ENCODE data around the gene FPR3.
A peak's percentile ranks its signal among the peaks of the same experiment; 100 is the strongest.
"Not testable (repeated sequence)": the region's sequence is repeated elsewhere in the genome, so short reads cannot be mapped to it uniquely, and the experiment has no call there.

The FPR3 gene

DNA sequence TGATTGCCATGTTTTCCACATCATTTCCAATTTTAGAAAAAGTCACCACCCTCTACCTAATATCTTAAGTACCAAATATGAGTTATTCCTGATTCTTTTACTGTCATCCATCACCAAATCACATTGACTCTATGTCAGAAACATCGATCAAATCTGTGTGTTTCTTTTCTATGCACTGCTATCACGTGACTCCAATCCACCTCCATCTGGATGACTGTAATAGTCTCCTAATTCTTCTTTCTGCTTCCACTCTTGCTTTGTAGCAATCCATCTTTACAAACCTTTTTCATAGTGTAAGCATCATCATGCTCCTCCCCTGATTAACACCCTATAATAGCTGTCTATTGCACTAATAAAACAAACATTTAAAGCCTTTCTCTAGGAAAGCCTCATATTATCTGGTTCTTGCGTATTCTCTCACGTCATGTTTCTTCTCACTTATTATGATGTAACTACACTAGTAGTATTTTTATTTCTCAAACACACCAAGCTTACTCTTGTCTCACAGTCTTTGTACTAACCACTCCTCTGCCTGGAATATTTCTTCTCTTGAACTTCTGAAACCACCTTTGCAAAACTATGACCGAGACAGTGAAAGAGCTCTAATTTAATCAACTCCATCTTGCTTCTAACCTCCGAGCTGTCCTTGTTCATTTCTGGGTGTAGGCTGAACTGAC, 10.7 kb upstream of the FPR3 start:
- no peak for DNase-seq (ENCODE audit: low spot score)

DNA sequence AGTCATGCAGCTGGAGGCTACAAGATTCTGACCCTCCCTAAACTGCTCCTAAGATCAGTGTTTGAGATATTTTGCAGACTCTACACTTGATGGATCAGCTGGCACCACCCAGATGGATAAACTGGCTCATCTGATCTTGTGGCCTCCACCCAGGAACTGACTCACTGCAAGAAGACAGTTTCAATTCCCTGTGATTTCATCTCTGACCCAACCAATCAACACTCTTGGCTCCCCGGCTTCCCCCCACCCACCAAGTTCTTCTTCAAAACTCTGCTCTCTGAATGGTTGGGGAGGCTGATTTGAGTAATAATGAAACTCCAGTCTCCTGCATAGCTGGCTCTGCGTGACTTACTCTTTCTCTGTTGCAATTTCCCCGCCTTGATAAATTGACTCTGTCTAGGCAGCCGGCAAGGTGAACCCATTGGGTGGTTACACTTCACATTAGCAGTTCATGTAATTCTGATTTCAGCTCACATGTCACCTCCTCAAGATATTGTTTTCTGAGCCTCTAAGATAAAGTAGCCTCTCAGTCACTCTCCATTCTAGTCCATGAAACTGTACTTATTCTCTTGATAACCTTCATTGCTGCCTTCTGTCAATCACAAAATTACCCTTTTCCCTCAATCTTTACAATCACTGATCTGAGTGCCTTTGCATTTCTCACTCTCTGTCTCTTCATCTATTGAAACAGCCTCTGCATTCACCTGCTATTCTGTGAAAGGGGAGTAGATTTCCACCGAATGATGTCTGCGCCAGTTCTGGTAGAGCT, 9.9 kb upstream of the FPR3 start:
- peak; percentile 17 for DNase-seq (ENCODE audit: low spot score)

DNA sequence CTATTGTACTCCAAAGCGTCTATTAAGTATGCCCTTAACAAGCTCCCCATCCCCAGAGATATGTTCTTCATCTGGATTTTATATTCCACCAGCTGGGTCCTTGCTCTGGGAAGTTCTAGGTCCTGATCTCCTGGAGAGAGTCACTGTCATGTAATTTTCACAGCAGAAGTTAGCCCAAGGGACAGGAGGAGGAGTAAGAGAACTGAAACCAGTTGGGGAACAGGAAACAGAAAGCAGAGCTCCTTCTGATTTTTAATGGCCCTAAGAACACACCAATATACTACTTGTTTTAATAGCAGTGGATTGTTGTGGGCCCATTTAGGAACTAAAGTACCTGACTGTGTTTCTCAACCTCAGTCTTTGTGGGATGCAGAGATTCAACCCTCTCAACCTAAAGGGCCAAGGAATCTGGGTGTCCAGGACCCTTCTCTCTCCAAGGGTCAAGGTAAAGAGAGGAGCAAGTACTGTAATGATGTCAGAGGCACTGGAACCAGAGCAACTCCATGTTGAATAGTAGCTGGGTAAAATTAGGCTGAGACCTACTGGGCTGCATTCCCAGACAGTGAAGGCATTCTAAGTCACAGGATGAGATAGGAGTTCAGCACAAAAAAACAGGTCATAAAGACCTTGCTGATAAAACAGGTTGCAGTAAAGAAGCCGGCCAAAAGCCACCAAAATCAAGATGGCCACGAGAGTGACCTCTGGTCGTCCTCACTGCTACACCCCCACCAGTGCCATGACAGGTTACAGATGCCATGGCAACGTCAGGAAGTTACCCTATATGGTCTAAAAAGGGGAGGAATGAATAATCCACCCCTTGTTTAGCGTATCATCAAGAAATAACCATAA, 8.1 kb upstream of the FPR3 start:
- no peak for DNase-seq (ENCODE audit: low spot score)

DNA sequence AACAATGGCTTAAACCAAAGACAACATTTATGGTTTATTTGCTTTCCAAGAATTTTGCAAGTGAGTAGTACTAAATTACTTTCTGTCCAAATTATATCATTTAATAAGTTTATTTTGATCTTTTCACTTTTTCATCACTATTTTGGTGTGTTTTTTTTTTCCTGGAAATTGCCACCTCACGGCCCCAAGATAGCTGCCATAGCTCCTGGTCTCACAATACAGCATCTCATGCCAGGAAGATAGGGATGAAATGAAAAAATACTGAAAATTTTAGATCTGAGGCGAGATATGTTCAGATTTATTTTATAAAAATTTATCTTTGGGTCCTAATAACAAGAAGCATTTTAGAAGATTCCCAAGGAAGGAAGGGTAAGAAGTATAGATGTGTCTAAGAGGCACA, 6.9 kb upstream of the FPR3 start:
- DNase-seq (ENCODE audit: low spot score), result no peak

DNA sequence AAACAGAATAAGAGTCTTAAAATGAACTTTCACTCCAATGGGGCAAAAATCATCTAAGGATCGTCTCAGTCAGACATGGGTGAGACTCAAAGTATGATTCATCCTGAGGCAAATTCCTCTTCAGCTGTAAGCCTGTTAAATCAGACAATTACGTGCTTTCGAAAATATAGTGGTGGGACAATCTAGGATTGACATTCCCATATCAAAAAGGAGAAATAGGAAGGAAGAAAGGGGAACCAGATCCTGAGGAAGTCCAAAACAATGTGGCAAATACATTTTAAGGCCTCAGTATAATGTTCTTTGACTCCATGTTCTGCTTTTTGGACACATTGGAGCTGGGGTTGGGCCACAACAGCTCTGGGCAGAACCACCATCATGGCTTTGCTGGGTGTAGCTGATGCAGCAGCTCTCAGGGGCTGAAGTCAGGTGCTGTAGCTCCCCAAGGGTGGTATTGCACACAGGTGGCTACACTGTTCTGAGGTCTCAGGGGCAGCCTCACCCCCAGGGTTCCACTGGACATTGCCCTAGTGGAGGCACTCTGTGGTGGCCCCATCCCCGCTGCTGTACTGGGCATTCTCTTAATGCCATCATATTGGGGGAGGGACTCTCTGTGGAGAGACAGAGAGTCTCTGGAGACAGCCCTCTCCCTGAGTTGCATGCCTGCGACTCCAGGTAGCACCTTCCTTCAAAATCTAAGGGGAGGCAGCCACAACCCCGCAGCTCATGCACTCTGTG, 5.7 kb upstream of the FPR3 start:
- no peak for DNase-seq (ENCODE audit: low spot score)

DNA sequence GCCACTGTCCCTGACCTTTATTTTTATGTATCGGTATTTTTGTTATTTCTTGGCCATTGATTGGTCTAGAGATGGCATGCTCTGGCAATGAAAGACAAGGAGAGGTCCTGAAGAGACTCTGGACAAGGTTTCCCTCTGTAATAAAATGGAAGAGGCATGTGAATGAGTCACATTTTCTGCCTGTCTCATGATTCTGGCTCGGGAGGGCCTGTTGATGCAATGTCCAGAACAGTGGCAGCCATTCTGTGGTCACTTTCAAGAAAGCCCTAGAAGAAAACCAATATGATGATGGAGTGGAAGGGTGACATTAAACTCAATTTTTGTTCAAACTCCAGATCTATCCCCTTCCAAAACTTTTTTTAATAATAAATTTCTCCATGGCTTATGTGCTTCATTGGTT, 2.0 kb upstream of the FPR3 start:
- no peak for DNase-seq (ENCODE audit: low spot score)

DNA sequence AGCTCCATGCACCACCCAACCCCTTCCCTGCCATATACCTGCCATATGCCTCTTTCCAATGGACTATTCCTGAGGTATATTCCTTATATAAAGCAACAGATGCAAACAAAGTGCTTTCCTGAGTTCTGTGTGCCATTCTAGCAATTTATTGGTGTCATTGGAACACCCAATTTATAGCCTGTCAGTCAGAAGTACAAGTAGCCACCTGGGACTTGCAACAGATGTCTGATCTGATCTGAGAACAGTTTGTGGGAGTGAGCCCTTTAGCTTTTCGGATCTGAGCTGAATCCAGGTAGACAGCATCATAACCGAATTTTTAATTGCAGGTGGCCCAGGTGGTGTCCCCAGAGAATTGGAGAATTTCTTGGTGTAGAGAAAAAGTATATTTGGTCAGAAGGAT, 963 bp upstream of the FPR3 start:
- DNase-seq (ENCODE audit: low spot score), result no peak

DNA sequence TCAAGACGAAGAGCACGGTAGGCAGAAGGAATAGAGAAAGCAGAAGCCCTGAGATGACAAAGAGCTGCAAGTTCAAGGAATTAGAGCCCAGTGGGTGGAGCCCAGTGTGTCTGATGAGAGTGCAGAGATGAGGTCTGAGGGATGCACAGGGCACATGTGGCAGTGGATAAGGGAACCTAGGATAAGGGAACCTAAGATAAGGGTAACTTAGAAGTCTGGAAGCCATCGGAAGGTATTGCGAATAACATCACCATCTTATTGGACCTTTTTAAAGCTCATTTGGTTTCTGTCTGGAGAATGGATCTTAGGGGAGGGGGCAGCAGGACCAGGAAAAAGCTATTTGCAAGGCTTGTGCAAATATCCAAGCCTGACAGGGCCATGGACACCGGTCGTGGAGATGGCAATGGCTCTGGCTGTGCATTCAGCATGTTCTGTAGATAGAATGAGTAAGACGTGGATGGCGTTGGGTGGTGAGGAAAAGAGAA, 1.3 kb downstream of the FPR3 start:
- DNase-seq (ENCODE audit: low spot score), result no peak

DNA sequence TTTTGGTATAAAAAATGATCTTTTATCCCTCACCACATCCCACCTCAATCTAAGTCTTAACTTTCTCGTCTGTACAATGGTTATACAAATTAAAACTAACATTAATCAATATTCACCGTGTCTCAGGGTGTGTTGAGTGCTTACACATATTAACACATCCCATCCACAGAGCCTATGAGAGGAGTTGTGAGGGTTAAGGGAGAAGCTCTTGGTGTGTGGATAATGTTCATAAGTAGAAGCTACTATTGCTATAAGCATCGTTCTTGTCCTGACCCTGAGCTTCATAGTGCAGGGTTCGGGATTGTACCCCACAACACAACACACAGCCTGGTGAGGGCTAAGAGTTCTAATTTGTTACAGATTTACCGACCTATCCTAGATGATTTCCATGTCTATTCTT, 2.5 kb downstream of the FPR3 start:
- DNase-seq (ENCODE audit: low spot score), result no peak

DNA sequence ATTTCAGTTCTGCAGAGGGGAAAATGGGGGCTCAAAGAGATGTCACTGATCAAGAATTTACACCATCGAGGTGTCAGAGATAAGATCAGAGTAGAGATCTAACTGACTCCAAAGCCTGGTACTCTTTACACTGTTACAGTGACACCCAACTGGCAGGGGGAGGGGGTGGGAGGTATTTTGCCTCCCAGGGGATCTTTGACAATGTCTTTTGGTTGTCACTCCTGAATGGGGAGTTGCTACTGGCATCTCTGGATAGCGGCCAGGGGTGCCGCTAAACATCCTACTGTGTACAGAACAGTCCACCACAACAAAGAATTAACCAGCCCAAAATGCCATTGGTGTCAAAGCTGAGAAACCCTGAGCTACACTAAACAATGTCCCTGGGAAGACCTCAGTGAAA, 3.1 kb downstream of the FPR3 start:
- DNase-seq (ENCODE audit: low spot score), result no peak

DNA sequence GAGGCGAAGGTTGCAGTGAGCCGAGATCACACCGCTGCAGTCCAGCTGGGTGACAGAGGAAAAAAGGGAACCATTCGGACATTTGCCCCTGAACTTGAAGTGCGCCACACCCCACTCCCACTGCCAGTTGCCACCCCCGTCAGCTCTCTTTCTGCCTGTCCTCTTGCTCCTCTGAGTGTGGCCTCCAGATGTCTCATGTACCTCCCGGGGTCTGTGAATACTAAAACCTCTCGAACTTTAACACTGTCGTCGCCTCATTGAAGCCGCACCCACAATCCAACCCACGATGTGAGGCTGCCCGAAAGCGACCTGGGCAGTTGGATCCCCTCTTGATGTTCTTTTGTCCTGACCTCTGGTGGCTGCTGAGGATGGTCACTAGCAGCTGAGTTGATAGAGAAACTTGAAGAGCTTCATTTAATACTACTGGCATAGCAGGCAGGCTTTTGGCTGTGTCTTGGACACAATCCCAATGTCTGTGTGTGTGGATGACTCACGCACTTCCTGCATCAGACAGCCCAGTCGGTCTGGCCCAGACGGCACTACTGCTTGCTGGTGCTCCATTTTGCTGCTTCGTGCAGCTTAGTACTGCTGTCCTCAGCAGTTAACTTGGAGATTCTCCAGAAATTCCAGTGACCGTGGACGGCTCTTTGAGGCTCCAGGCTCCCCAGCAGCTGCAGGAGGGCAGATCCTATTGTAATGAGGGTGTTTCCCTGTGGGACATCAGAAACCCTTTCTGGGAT, 4.2 kb downstream of the FPR3 start:
- DNase-seq (ENCODE audit: low spot score), result no peak

DNA sequence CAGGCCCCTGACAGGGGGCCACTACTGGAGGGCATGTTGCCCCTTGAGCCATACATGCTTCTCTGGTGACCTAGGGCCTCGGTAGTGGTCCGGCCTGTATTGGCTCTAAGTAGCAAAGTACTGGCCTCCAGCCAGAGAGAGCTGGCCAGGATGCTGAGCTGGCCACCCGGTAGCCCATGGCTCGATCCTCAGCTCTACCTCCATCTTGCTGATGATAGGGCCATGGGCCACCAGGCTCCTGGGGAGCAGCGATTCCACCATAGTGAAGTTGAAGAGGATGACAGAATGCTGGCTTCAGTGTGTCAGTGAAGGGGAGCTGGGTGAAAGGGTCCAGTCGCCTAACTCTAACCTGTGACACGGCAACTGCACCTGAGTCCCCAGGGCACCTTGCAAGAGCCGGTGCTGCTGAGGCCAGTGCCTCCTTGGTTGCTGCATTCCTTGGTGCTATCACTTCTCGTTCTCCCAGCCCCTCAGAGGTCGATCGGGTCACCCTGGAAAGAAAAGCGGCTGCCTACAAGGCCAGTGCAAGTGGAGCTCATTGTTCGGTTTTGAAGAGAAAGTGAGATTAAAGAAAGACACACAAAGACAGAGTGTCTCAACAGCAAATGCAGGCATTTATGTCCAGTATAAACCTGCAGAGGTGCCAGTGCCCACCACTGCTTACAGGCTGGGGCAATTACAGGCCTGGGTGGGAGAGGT, 5.0 kb downstream of the FPR3 start:
- DNase-seq (ENCODE audit: low spot score), result no peak

DNA sequence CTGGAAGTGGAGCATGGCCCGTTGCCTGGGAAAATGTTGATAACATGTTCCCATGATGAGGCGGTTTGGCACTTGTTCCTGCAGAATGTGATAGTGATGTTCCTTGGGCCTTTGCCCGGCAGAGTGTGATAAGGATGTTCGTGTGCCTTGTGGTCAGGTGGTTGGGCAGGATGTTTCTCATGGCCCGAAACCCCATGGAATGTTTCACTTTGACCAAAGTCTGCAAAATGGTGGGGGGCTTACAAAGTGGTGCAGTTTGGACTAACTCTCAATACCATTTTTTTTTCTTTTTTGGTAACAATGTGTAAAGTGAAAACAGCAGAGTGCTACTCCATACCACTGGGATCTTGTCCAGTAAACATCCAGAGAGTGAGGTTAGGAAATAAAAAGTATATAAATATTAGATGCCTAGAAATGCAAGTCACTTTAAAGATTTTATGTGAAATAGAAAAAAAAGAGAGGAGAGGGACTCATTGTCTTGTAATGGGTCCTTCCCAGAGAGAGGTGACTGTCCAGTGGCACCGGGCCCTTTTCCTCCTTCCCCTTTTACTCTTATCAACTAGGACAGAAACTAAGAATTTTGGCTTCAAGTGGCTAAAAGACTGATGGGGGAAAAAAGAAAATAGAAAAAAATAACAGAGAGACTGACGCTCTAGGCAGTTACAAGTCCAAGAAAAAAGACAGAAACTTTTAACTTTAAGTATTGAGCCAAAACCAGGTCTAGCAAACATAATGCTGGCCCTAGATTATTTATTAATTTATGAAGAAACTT, 5.7 kb downstream of the FPR3 start:
- no peak for DNase-seq (ENCODE audit: low spot score)

DNA sequence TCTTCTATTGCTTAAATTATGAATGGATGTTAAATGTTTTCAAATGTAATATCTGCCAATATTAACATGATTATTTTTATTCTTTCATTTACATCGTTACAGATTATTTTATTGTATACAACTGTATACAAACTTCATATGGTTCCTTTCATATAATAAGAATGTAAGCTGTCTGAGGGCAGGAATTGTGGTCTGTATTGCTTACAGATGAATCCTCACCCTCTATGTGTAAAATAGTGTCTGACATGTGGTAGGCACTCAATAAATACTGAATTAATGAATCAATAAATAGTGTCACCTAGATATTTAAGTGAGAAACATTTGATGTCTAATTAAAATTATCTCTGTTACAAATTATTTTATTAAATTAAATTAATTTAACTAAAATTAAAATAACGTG, 7.8 kb downstream of the FPR3 start:
- no peak for DNase-seq (ENCODE audit: low spot score)

DNA sequence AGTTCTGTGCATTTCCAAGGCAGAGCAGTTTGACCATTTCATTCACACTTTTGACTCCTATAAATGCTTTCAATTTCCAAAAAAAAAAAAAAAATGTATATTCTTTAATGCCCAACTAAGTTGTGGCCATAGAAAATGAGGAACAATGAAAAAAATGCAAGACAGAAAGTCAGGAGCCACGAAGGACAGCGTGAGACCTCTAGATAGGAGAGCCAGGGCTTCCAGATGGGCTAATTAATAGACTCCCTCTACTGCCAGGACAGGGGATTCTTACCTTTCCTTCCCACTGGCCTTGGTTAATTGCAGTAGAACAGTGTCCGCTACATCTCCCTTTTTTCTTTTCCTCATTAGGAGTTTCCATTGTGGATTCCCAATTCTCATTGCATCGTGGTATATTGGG, 8.6 kb downstream of the FPR3 start:
- no peak for DNase-seq (ENCODE audit: low spot score)

DNA sequence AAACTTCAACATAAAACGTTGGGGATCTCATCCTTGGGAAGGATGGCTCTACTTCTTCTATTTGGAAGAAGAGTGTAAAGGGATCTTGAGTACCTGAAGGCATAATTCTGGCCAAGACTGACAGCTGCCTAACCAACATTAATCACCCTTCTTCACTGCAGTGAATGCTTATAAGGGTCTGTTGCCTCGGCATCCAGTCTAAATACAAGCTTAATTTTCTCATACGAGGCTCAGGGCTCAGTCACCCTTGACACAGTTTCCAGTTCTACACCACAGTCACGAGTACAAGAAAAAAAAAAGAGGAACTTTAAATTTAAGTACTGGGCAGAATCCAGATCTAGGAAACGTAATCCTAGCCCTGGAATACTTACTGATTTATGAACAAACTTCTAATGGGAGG, 9.0 kb downstream of the FPR3 start:
- DNase-seq (ENCODE audit: low spot score), result no peak

DNA sequence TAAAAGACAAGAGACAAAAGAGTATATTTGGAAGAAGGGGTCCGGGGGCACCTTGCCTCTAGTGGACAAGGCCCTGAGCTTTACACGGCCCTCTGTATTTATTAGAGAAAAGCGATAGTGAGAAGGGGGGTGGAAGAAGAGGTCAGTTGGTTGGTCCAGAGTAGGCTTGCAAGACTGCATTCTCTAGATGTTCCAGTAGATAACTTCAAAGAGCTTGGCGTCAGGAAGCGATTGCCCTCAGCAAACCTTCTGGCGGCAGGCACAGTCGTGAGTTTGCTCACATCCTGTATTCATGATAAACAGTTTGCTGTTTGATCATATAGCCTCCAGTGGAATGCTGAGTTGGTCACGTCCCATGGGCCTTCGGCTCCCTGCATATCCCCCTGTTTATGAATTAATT, 9.8 kb downstream of the FPR3 start:
- not testable (repeated sequence) for DNase-seq (ENCODE audit: low spot score)

DNA sequence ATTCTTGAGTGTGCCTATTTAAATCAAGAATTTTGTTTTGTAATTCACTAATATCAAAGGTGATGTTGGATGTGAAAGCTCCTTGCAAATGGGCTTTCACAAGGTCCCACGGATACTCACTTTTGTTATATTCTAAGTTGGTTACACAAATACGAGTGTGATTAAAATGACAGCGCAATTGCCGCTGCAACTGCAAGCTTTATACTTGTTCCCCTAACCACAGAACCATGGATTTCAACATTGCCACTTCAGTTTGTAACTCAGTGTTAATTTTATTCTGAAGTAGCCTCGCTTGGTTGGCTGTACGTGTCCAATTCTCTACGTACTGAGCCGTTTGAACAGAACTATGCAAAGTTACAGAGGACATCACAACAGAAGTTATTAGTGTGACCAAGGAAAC, 10.4 kb downstream of the FPR3 start:
- not testable (repeated sequence) for DNase-seq (ENCODE audit: low spot score)

DNA sequence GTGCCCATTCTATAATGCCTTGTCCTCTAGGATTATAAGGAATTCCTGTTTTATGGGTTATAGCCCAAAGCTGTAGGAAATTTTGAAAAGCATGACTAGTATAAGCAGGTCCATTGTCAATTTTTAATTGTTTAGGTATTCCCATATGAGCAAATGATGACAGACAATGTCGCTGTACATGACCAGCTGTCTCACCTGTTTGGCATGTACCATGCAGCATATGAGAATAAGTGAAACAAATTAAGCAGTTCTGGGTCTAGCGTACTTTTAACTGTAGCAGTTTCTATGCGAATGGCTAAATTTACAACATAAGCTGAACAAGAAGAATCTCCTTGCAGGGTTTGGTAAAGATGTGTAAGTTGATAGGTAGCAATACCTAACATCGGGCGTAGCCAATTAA, 11.6 kb downstream of the FPR3 start:
- DNase-seq (ENCODE audit: low spot score), result not testable (repeated sequence)

DNA sequence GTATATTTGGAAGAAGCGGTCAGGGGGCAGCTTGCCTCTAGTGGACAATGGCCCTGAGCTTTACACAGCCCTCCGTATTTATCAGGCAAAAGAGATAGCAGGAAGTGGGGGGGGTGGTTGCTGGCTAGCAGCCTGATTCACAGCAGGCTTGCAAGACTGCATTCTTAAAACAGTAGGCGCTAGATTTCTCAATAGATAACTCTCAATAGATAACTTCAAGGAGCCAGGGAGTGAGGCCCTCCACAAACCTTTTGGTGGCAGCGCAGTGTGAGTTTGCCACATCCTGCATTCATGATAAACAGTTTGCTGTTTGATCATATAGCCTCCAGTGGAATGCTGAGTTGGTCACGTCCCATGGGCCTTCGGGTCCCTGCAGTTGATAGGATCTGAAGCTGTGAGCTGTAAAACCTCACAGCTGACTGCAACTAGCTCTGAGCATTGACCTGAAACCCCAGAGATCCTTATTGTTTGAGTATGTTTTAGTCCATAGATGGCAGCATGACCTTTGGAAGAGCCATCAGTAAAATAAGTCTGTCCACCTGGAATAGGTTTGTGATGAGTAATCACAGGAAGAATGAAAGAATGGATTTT, 12.2 kb downstream of the FPR3 start:
- no peak for DNase-seq (ENCODE audit: low spot score)

All from NAMALWA (cell line).